ENCODE results near the gene FMNL3. TPM values are rescaled to one million over a fixed set of nuclear protein-coding genes. Genes with fewer than 3 reads are reported as not detected.

FMNL3 gene
- total RNA-seq, 1 donor from 2014 or later, result 17.3 TPM

- H3K9ac ChIP-seq, result no peak overlapping the region
- H3K4me1 ChIP-seq, result no peaks in the 10 kb centered on the region
- no peak overlapping the region for H3K27ac Mint-ChIP-seq
- no peak overlapping the region for H3K4me3 Mint-ChIP-seq
- no peaks in the 10 kb centered on the region for H3K79me2 ChIP-seq (ENCODE audit: low read depth)
- no peaks in the 10 kb centered on the region for H3K9me3 ChIP-seq (ENCODE audit: low read depth)
- no peak for DNase-seq (ENCODE audit: low spot score)
- H2AFZ ChIP-seq (replicated peaks), result no peak overlapping the region
- H3F3A ChIP-seq (ENCODE audit: low read depth), result no peaks in the 10 kb centered on the region
- no peak overlapping the region for H3K4me2 ChIP-seq
- no peaks in the 10 kb centered on the region for H3K27me3 ChIP-seq
- H3K9me3 Mint-ChIP-seq, result no peaks in the 10 kb centered on the region
- TF ChIP-seq EZH2 (IDR thresholded peaks at IDR 0.05) (no peak), EZH2phosphoT487 (IDR thresholded peaks at IDR 0.05) (no peak)
- TF ChIP-seq, protein P1, sequence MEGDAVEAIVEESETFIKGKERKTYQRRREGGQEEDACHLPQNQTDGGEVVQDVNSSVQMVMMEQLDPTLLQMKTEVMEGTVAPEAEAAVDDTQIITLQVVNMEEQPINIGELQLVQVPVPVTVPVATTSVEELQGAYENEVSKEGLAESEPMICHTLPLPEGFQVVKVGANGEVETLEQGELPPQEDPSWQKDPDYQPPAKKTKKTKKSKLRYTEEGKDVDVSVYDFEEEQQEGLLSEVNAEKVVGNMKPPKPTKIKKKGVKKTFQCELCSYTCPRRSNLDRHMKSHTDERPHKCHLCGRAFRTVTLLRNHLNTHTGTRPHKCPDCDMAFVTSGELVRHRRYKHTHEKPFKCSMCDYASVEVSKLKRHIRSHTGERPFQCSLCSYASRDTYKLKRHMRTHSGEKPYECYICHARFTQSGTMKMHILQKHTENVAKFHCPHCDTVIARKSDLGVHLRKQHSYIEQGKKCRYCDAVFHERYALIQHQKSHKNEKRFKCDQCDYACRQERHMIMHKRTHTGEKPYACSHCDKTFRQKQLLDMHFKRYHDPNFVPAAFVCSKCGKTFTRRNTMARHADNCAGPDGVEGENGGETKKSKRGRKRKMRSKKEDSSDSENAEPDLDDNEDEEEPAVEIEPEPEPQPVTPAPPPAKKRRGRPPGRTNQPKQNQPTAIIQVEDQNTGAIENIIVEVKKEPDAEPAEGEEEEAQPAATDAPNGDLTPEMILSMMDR (IDR thresholded peaks at IDR 0.05), result no peak
- H3K27ac ChIP-seq, result no peak overlapping the region
- no peaks in the 10 kb centered on the region for H4K20me1 ChIP-seq (ENCODE audit: low read depth)
- H3K36me3 ChIP-seq, result no peaks in the 10 kb centered on the region
- H3K27me3 Mint-ChIP-seq (ENCODE audit: insufficient read depth, low read depth), result peaks cover 2% of the 10 kb centered on the region
- H3K4me3 ChIP-seq, result no peak overlapping the region
- H3K4me1 Mint-ChIP-seq, result peaks cover 3% of the 10 kb centered on the region
- peaks cover 32% of the 10 kb centered on the region for H3K36me3 Mint-ChIP-seq
These were observed 48.9 kb downstream of the FMNL3 start for GRCh38 chr12:49658276-49658675.

GRCh38 chr12:49655595-49656236, 51.5 kb downstream of the FMNL3 start:
- Histone ChIP-seq H3K79me2 (ENCODE audit: low read depth) (no peaks in the 10 kb centered on the region), H2AFZ (replicated peaks) (no peak overlapping the region), H3K9me3 (ENCODE audit: low read depth) (no peaks in the 10 kb centered on the region), H3K27me3 (no peaks in the 10 kb centered on the region), H3K36me3 (no peaks in the 10 kb centered on the region), H3K4me2 (no peak overlapping the region), H3K9ac (no peak overlapping the region), H3F3A (ENCODE audit: low read depth) (peaks cover 6% of the 10 kb centered on the region), H3K27ac (no peak overlapping the region), H3K4me3 (no peak overlapping the region), H4K20me1 (ENCODE audit: low read depth) (no peaks in the 10 kb centered on the region), H3K4me1 (peaks cover 9% of the 10 kb centered on the region)
- H3K9me3 Mint-ChIP-seq, result no peaks in the 10 kb centered on the region
- peaks cover 34% of the 10 kb centered on the region for H3K36me3 Mint-ChIP-seq
- peaks cover 2% of the 10 kb centered on the region for H3K27me3 Mint-ChIP-seq (ENCODE audit: insufficient read depth, low read depth)
- H3K4me1 Mint-ChIP-seq, result peaks cover 10% of the 10 kb centered on the region
- H3K4me3 Mint-ChIP-seq, result no peak overlapping the region
- TF ChIP-seq, protein P1 (IDR thresholded peaks at IDR 0.05), result no peak
- TF ChIP-seq EZH2 (IDR thresholded peaks at IDR 0.05), result no peak
- TF ChIP-seq EZH2phosphoT487 (IDR thresholded peaks at IDR 0.05), result no peak
- no peak overlapping the region for H3K27ac Mint-ChIP-seq
- no peak for DNase-seq (ENCODE audit: low spot score)

GRCh38 chr12:49654715-49655114, 52.5 kb downstream of the FMNL3 start:
- no peaks in the 10 kb centered on the region for H3K36me3 ChIP-seq
- H3K27ac Mint-ChIP-seq, result no peak overlapping the region
- no peaks in the 10 kb centered on the region for H3K27me3 ChIP-seq
- peaks cover 9% of the 10 kb centered on the region for H3K4me1 ChIP-seq
- peaks cover 6% of the 10 kb centered on the region for H3F3A ChIP-seq (ENCODE audit: low read depth)
- H3K79me2 ChIP-seq (ENCODE audit: low read depth), result no peaks in the 10 kb centered on the region
- no peaks in the 10 kb centered on the region for H4K20me1 ChIP-seq (ENCODE audit: low read depth)
- H2AFZ ChIP-seq (replicated peaks), result no peak overlapping the region
- no peak overlapping the region for H3K27ac ChIP-seq
- no peak for DNase-seq (ENCODE audit: low spot score)
- H3K9me3 ChIP-seq (ENCODE audit: low read depth), result no peaks in the 10 kb centered on the region
- H3K36me3 Mint-ChIP-seq, result peaks cover 40% of the 10 kb centered on the region
- H3K27me3 Mint-ChIP-seq (ENCODE audit: insufficient read depth, low read depth), result peaks cover 2% of the 10 kb centered on the region
- no peak overlapping the region for H3K4me3 Mint-ChIP-seq
- H3K9me3 Mint-ChIP-seq, result no peaks in the 10 kb centered on the region
- H3K9ac ChIP-seq, result no peak overlapping the region
- no peak overlapping the region for H3K4me3 ChIP-seq
- TF ChIP-seq, protein P1 (IDR thresholded peaks at IDR 0.05), result no peak
- TF ChIP-seq EZH2 (IDR thresholded peaks at IDR 0.05) (no peak), EZH2phosphoT487 (IDR thresholded peaks at IDR 0.05) (no peak)
- H3K4me1 Mint-ChIP-seq, result peaks cover 10% of the 10 kb centered on the region
- no peak overlapping the region for H3K4me2 ChIP-seq

Measured in neural progenitor cell (in vitro differentiated cells).